ENCODE measurements around the gene SPRYD3. TPM values are rescaled to one million over a fixed set of nuclear protein-coding genes. Genes with fewer than 3 reads are reported as not detected.

The SPRYD3 gene
- total RNA-seq, 1 experiment from 2014 or later = 18.5 TPM

- Histone ChIP-seq H3K27me3 (ENCODE audit: low read length) (no peaks in the 10 kb centered on the region), H3F3A (ENCODE audit: low read length, unreplicated experiment) (no peaks in the 10 kb centered on the region), H3K36me3 (ENCODE audit: low read depth, low read length) (peaks cover under 1% of the 10 kb centered on the region; the same call in 1 of the 2 replicates), H3K27ac (ENCODE audit: low read length) (no peak overlapping the region), H3K9me2 (replicated peaks; ENCODE audit: low read length) (no peaks in the 10 kb centered on the region), H3K9me3 (ENCODE audit: low read length) (no peaks in the 10 kb centered on the region), H4K20me1 (ENCODE audit: low read length) (no peaks in the 10 kb centered on the region), H2AFZ (ENCODE audit: low read length) (no peak overlapping the region), H3K79me2 (ENCODE audit: low read length) (no peaks in the 10 kb centered on the region), H3K4me1 (ENCODE audit: insufficient read depth, low read length) (peaks cover 15% of the 10 kb centered on the region), H3K4me2 (ENCODE audit: low read length) (no peak overlapping the region), H3K4me3 (ENCODE audit: low read length) (no peak overlapping the region), H3K9ac (ENCODE audit: low read length) (no peak overlapping the region)
- ATAC-seq (no peak), DNase-seq (no peak)
- TF ChIP-seq EZH2 (IDR thresholded peaks at IDR 0.05; ENCODE audit: low read length, unreplicated experiment) = no peak
- TF ChIP-seq CTCF (conservative IDR thresholded peaks at IDR 0.05; ENCODE audit: low read depth, low read length) = no peak
- no peak for TF ChIP-seq EZH2phosphoT487 (IDR thresholded peaks at IDR 0.05; ENCODE audit: borderline replicate concordance, low read length)
- ChIA-PET POLR2A (ENCODE audit: unreplicated experiment) (interaction anchor here (0.5 kb wide), 1 partner anchor 238 kb away, joined by 4 read pairs; no protein-coding TSS in a partner anchor), CTCF (interaction anchor here (1.8 kb wide), 1 partner anchor 12 kb away, joined by 13 read pairs; no protein-coding TSS in a partner anchor)
- BruUV-seq (replicated peaks) = no TSS peak
- intact Hi-C loops (cut with micrococcal nuclease) = loop anchor here (10.0 kb wide), 1 partner anchor 115 kb away; no protein-coding TSS in a partner anchor
Measured at GRCh38 chr12:53060064-53060720, 19.0 kb downstream of the SPRYD3 start.

GRCh38 chr12:53059434-53060063 lies 19.6 kb downstream of the SPRYD3 start:
- ATAC-seq (no peak), DNase-seq (no peak)
- H2AFZ ChIP-seq (ENCODE audit: low read length) = no peak overlapping the region
- no TSS peak for BruUV-seq (replicated peaks)
- POLR2A ChIA-PET (ENCODE audit: unreplicated experiment) = no interaction called here
- H3K9ac ChIP-seq (ENCODE audit: low read length) = no peak overlapping the region
- H3K27me3 ChIP-seq (ENCODE audit: low read length) = no peaks in the 10 kb centered on the region
- no peaks in the 10 kb centered on the region for H3K79me2 ChIP-seq (ENCODE audit: low read length)
- no peaks in the 10 kb centered on the region for H3K36me3 ChIP-seq (ENCODE audit: low read depth, low read length)
- intact Hi-C loops (cut with micrococcal nuclease) = loop anchor here (10.0 kb wide), 1 partner anchor 115 kb away; no protein-coding TSS in a partner anchor
- H3K27ac ChIP-seq (ENCODE audit: low read length) = no peak overlapping the region
- no peak overlapping the region for H3K4me3 ChIP-seq (ENCODE audit: low read length)
- H3K4me1 ChIP-seq (ENCODE audit: insufficient read depth, low read length) = peaks cover 15% of the 10 kb centered on the region
- H3F3A ChIP-seq (ENCODE audit: low read length, unreplicated experiment) = no peaks in the 10 kb centered on the region
- H4K20me1 ChIP-seq (ENCODE audit: low read length) = no peaks in the 10 kb centered on the region
- TF ChIP-seq EZH2 (IDR thresholded peaks at IDR 0.05; ENCODE audit: low read length, unreplicated experiment) = no peak
- TF ChIP-seq CTCF (conservative IDR thresholded peaks at IDR 0.05; ENCODE audit: low read depth, low read length) = no peak
- no peak for TF ChIP-seq EZH2phosphoT487 (IDR thresholded peaks at IDR 0.05; ENCODE audit: borderline replicate concordance, low read length)
- H3K4me2 ChIP-seq (ENCODE audit: low read length) = no peak overlapping the region
- H3K9me3 ChIP-seq (ENCODE audit: low read length) = no peaks in the 10 kb centered on the region
- CTCF ChIA-PET = no interaction called here
- H3K9me2 ChIP-seq (replicated peaks; ENCODE audit: low read length) = no peaks in the 10 kb centered on the region

Data from PC-3 (cell line).